ENCODE measurements around the gene WDR49. TPM values are rescaled to one million over a fixed set of nuclear protein-coding genes. Genes with fewer than 3 reads are reported as not detected.

WDR49 gene
- total RNA-seq, 2 experiments from 2014 or later, result 0.40 to 0.47 TPM

DNA sequence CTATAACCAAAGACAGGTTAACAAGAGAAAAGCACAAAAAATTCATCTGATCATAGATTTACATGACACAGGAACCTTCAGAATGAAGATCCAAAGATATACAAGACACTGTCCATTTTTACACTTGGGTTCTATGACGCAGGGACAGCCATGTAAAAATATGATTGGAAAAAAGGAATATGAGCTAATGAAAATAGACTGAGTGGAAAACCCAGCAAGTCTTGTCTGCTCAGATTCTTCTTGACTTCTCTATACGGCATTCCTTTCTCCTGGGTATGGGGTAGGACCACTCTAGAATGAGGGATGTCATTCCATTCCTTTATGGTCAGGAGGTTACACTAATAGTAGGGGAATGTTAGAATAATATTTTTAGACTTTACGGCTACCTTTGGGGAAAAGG, 46.9 kb downstream of the WDR49 start:
- Mint-ChIP-seq H3K4me1 (no peaks in the 10 kb centered on the region), H3K36me3 (ENCODE audit: low read depth) (no peaks in the 10 kb centered on the region), H3K27me3 (no peaks in the 10 kb centered on the region), H3K4me3 (no peak overlapping the region), H3K27ac (no peak overlapping the region), H3K9me3 (no peaks in the 10 kb centered on the region)
- DNase-seq, result no peak
- ChIA-PET POLR2A (no interaction called here), CTCF (no interaction called here)

DNA sequence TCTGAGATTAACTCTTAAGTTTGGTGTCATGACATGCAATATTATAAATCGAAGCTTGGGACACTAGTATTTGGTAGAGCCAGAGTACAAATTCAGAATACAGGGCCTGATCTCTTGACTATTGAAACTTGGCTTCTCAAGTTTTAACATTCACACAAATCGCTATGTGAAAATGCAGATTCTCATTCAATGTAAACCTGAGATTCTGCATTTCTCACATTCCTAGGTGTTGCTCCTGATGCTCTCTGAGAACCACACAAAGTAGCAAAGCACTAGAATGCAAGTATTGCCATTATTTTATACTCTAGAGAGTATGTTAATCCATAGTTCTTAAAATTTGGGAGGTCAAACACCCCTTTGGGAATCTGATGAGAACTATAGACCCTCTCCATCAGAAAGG, 47.9 kb downstream of the WDR49 start:
- Mint-ChIP-seq H3K36me3 (ENCODE audit: low read depth) (no peaks in the 10 kb centered on the region), H3K4me1 (no peaks in the 10 kb centered on the region), H3K27ac (no peak overlapping the region), H3K27me3 (no peaks in the 10 kb centered on the region), H3K9me3 (no peaks in the 10 kb centered on the region), H3K4me3 (no peak overlapping the region)
- POLR2A ChIA-PET, result no interaction called here
- no peak for DNase-seq
- CTCF ChIA-PET, result no interaction called here

DNA sequence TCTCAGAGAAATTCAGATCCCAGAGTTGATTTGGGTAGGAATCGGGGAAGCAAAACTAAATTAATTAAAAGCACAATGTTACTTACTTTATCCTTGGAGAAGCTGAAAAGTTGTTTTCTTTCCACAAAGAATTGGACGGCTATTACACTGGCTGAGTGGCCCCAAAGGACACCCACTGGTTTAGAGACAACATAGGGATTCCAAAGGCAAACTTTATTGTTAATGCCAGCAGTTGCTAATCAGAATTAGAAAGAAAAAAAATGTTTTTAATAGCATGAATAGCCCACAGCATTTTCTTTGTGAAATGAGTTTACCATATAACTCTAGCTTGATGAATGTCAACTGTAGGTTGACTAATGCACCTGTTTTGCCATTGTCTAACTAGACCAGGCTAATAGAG, 51.7 kb downstream of the WDR49 start:
- H3K27me3 Mint-ChIP-seq, result no peaks in the 10 kb centered on the region
- DNase-seq, result no peak
- no peaks in the 10 kb centered on the region for H3K4me1 Mint-ChIP-seq
- ChIA-PET POLR2A (no interaction called here), CTCF (interaction anchor here (1.0 kb wide), 1 partner anchor 15 kb away, joined by 3 read pairs; no protein-coding TSS in a partner anchor)
- no peaks in the 10 kb centered on the region for H3K36me3 Mint-ChIP-seq (ENCODE audit: low read depth)
- no peaks in the 10 kb centered on the region for H3K9me3 Mint-ChIP-seq
- no peak overlapping the region for H3K27ac Mint-ChIP-seq
- no peak overlapping the region for H3K4me3 Mint-ChIP-seq

DNA sequence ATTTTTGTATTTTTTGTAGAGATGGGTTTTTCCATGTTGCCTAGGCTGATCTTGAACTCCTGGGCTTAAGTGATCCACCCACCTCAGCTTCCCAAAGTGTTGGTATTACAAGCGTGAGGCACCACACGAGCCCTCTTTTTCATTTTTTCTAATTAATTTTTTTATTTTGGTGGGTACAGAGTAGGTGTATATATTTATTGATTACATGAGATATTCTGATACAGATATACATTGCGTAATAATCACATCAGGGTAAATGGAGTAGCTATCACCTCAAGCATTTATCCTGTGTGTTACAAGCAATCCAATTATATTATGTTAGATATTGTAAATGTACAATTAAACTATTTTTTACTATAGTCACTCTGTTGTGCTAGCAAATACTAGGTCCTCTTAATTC, 66.1 kb downstream of the WDR49 start:
- Mint-ChIP-seq H3K36me3 (ENCODE audit: low read depth) (no peaks in the 10 kb centered on the region), H3K4me3 (no peak overlapping the region)
- CTCF ChIA-PET, result interaction anchor here (1.8 kb wide), 1 partner anchor 15 kb away, joined by 3 read pairs; no protein-coding TSS in a partner anchor

DNA sequence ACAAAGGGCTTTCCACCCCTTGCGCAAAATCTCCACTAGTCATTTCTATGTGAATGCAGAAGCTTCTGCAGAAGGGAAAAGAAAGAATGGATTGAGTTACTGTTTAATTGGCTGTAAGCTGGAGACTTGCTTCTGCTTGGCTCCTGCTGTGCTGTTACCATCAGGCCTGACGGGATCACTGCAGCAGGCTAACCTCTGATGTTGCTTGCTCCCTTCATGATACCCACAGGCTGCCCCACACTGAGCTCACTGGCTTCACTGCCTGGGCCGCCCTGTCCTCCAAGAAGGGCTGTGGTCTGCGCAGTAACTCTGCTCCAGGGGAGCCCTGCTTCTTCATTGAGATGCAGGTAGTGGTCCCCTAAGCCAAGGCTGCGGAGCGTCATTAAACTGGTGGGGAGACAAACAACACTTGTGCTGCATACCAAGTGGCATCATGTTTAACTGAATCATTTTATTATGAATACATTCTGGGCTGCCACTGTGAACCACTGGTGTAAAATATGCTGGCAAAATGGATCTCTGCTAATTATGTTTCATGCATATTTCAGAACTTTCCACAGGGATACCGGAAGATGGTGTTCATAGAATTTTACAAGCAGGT, 78.6 kb downstream of the WDR49 start:
- POLR2A ChIA-PET, result no interaction called here
- no peak overlapping the region for H3K4me3 Mint-ChIP-seq
- H3K4me1 Mint-ChIP-seq, result no peaks in the 10 kb centered on the region
- H3K27ac Mint-ChIP-seq, result no peak overlapping the region
- DNase-seq, result no peak
- H3K9me3 Mint-ChIP-seq, result no peaks in the 10 kb centered on the region
- CTCF ChIA-PET, result no interaction called here
- H3K36me3 Mint-ChIP-seq (ENCODE audit: low read depth), result no peaks in the 10 kb centered on the region
- H3K27me3 Mint-ChIP-seq, result no peaks in the 10 kb centered on the region

More for the DNA sequence above, 66.1 kb downstream of the WDR49 start:
- POLR2A ChIA-PET, result no interaction called here
- Mint-ChIP-seq H3K9me3 (no peaks in the 10 kb centered on the region), H3K4me1 (no peaks in the 10 kb centered on the region), H3K27ac (no peak overlapping the region), H3K27me3 (peaks cover 2% of the 10 kb centered on the region)
- no peak for DNase-seq

DNA sequence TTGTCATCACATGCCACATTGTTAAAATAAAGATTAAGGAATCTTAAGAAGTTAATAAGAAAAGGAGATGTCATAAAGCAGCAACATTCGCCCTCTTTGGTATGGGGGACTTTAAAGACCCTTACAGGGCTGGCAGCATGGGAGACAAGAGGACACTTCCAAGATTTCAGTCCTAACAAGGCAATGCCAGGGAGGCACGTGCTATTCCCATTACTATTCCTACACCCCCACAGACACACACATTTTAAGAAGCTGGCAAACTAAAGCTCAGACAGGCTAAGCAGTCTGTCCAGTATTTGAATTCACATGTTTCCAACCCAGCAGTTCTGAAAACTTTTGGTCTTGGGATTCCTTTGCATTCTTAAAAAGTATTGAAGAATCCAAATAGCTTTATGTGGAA, 80.8 kb downstream of the WDR49 start:
- no peaks in the 10 kb centered on the region for H3K36me3 Mint-ChIP-seq (ENCODE audit: low read depth)
- H3K4me1 Mint-ChIP-seq, result no peaks in the 10 kb centered on the region
- H3K4me3 Mint-ChIP-seq, result no peak overlapping the region
- H3K27ac Mint-ChIP-seq, result no peak overlapping the region
- POLR2A ChIA-PET, result no interaction called here
- H3K9me3 Mint-ChIP-seq, result no peaks in the 10 kb centered on the region
- no peak for DNase-seq
- no peaks in the 10 kb centered on the region for H3K27me3 Mint-ChIP-seq
- CTCF ChIA-PET, result no interaction called here

DNA sequence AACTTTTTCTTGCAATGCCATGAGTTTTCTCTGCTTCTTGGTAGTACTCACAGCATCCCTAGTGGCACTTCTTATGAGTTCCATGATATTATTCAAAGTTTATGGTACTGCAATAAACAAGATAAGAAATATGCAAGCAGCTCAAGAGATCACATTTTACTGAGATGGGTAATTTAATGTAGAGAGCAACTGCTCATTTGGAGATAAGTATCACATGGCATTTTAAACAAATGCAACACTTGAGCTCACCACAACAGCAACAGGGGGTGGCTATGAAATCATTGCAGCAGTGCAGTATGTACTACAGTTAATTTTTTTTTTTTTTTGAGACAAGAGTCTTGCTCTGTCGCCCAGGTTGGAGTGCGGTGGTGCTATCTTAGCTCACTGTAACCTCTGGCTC, 85.1 kb downstream of the WDR49 start:
- DNase-seq, result no peak
- H3K4me3 Mint-ChIP-seq, result no peak overlapping the region
- H3K4me1 Mint-ChIP-seq, result no peaks in the 10 kb centered on the region
- CTCF ChIA-PET, result no interaction called here
- no peaks in the 10 kb centered on the region for H3K9me3 Mint-ChIP-seq
- H3K27me3 Mint-ChIP-seq, result no peaks in the 10 kb centered on the region
- no peaks in the 10 kb centered on the region for H3K36me3 Mint-ChIP-seq (ENCODE audit: low read depth)
- H3K27ac Mint-ChIP-seq, result no peak overlapping the region
- POLR2A ChIA-PET, result no interaction called here

DNA sequence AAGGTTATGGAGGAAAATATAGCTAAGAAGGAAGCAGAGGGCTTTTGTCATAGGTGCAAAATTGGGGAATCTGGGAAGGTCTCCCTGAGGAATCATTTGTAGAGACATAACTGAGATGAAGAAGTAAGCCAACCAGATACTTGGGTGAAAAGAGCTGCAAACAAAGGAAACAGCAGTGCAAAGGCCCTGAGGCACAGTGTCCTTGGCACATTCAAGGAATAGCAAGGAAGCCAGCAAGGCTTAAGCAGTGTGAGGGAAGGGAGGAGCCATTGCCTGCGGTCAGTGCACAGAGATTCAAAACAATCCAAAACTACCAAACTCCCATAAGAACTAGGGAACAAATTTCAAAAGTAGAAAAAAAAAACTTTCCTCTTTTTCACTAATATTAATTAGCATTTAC, 88.3 kb downstream of the WDR49 start:
- ChIA-PET CTCF (no interaction called here), POLR2A (no interaction called here)
- no peak for DNase-seq
- Mint-ChIP-seq H3K36me3 (ENCODE audit: low read depth) (no peaks in the 10 kb centered on the region), H3K4me3 (no peak overlapping the region), H3K27ac (no peak overlapping the region), H3K4me1 (no peaks in the 10 kb centered on the region), H3K9me3 (no peaks in the 10 kb centered on the region), H3K27me3 (no peaks in the 10 kb centered on the region)

DNA sequence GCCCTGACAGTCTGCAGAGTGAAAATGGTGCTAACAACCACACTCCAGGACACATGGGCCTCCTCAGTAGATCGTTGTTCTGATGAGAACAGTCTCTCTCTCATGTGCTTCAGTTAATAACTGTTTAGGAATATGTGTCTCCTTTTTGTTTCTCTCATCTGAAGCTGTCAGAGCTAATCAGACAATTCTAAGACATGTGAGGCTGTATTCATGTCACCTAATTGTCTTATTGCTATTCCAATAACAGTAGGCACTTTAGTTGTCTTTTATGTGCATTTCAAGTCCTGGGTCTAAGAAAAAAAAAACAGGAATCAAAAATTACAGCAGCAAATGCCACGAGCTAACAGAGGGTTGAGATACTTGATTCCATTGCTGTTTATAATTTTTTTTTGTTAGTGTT, 89.1 kb downstream of the WDR49 start:
- ChIA-PET POLR2A (no interaction called here), CTCF (no interaction called here)

DNA sequence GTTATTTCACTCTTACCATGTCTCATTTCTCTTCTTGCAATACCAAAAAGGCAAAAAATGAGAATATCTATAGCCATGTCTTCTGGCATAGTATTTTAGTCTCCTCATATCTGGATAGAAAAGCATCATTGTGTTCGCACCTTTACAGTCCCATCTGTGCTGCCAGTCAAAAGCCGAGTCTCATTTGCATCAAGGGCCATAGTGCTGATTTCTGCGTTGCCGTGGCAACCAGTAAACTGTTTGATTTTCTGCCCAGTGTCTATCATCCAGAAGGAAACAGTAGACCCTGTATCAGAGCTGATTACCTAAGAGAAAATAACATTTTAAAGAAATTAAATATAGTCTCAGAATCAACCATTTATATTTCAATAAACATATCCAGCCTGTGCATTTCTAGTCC, 93.8 kb downstream of the WDR49 start:
- ChIA-PET CTCF (no interaction called here), POLR2A (no interaction called here)
- no peak for DNase-seq
- H3K9me3 Mint-ChIP-seq, result no peaks in the 10 kb centered on the region
- no peak overlapping the region for H3K4me3 Mint-ChIP-seq
- H3K27ac Mint-ChIP-seq, result no peak overlapping the region
- H3K36me3 Mint-ChIP-seq (ENCODE audit: low read depth), result no peaks in the 10 kb centered on the region
- H3K4me1 Mint-ChIP-seq, result no peaks in the 10 kb centered on the region
- H3K27me3 Mint-ChIP-seq, result no peaks in the 10 kb centered on the region

More for the DNA sequence above, 89.1 kb downstream of the WDR49 start:
- H3K4me3 Mint-ChIP-seq, result no peak overlapping the region
- H3K4me1 Mint-ChIP-seq, result no peaks in the 10 kb centered on the region
- no peaks in the 10 kb centered on the region for H3K9me3 Mint-ChIP-seq
- no peak for DNase-seq
- no peaks in the 10 kb centered on the region for H3K27me3 Mint-ChIP-seq
- H3K27ac Mint-ChIP-seq, result no peak overlapping the region
- no peaks in the 10 kb centered on the region for H3K36me3 Mint-ChIP-seq (ENCODE audit: low read depth)

DNA sequence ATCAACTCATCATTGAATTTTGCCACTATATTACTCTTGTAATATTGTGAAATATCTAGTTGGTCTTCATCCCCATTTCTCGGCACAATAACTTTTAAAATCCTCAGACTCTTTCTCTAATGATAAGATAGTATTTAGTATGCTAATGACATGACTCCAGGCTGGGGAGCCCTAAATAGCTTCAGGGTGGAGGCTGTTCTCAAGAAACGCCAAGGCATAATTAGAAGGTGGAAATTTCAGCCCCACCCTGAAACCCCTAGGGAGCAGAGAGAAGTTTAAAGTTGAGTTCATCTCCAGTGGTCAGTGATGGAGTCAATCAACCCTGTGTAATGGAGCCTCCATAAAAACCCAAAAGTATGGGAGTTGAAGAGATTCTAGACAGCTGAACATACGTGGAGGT, 98.8 kb downstream of the WDR49 start:
- Mint-ChIP-seq H3K27ac (no peak overlapping the region), H3K27me3 (no peaks in the 10 kb centered on the region), H3K4me1 (no peaks in the 10 kb centered on the region), H3K4me3 (no peak overlapping the region), H3K9me3 (no peaks in the 10 kb centered on the region), H3K36me3 (ENCODE audit: low read depth) (no peaks in the 10 kb centered on the region)
- POLR2A ChIA-PET, result no interaction called here
- DNase-seq, result no peak
- CTCF ChIA-PET, result no interaction called here

DNA sequence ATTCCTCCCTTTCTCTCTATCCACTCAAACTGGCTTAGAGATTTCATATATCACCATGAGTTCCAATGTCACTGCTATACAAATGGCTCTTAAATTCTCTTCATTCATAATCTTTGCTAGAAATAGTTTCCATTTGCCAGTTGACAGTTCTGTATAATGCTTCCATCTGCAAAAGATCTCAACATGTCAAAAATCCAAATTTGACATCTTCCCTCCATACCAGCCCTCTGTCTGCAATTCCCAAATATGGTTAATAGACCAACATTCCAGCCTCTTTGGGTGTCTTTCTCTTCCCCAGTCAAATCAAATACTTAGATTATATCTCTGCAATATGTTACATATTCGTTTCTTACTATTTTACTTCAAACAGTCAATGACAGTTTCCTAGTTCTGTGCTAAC, 115.7 kb downstream of the WDR49 start:
- CTCF ChIA-PET, result no interaction called here
- POLR2A ChIA-PET, result no interaction called here
- no peak overlapping the region for H3K27ac Mint-ChIP-seq
- peaks cover 5% of the 10 kb centered on the region for H3K9me3 Mint-ChIP-seq
- no peaks in the 10 kb centered on the region for H3K36me3 Mint-ChIP-seq (ENCODE audit: low read depth)
- DNase-seq, result no peak
- H3K27me3 Mint-ChIP-seq, result no peaks in the 10 kb centered on the region
- H3K4me3 Mint-ChIP-seq, result no peak overlapping the region
- no peaks in the 10 kb centered on the region for H3K4me1 Mint-ChIP-seq

DNA sequence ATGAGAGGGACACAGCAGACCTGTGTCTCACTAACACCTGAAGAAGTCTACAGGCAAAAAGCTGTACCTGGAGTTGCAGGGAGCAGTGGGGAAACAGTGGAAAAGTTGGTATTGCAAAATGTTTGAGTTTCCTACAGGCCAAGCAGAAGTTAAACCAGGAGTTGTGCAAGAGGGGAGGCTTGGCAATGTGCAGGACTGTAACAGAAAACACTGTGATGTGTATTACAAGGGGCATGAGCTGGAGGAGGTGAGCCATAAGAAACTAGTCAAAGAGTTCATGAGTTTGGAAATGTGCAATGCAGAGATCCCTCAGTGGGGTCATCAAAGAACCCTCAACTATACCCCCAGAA, 132.8 kb downstream of the WDR49 start:
- CTCF ChIA-PET, result no interaction called here
- no peaks in the 10 kb centered on the region for H3K36me3 Mint-ChIP-seq (ENCODE audit: low read depth)
- POLR2A ChIA-PET, result no interaction called here
- no peak for DNase-seq
- no peak overlapping the region for H3K4me3 Mint-ChIP-seq
- no peaks in the 10 kb centered on the region for H3K9me3 Mint-ChIP-seq
- no peak overlapping the region for H3K27ac Mint-ChIP-seq
- H3K27me3 Mint-ChIP-seq, result no peaks in the 10 kb centered on the region
- H3K4me1 Mint-ChIP-seq, result no peaks in the 10 kb centered on the region

DNA sequence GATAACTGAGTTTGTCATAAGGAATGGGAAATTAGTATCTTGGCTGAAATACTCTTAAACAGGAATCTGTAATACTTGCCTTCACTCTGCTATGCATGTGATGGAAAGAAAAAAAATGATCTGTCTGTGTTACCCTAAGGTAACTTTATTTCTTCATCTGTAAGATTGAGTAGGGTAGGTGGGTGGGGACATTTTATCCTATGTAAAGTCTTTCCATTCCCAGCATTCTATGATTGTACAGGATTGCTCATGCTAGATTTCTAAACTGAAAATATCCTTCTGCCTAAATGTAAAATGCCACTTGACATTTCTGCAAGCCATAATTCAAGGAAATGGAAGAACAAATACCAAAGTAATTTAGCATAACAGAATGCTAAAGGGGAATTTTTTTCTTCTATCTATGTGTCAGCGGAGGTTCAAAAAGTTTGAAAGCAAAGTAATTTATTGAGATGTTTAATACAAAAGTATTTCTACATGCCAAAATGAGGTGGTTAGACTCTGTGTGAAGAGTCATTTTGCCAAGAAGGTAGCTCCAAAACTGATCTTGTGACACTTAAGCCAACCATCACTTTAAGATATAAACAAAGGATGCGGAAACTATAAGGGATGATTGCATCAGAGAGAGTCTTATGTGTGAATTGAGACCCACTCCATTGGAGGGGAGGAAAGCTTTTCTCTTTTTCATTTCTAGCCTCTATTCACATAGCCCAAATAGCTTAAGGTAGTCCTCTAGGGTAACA, 133.3 kb downstream of the WDR49 start:
- DNase-seq, result no peak
- no peaks in the 10 kb centered on the region for H3K9me3 Mint-ChIP-seq
- H3K27me3 Mint-ChIP-seq, result no peaks in the 10 kb centered on the region
- no peak overlapping the region for H3K27ac Mint-ChIP-seq
- no peak overlapping the region for H3K4me3 Mint-ChIP-seq
- H3K36me3 Mint-ChIP-seq (ENCODE audit: low read depth), result no peaks in the 10 kb centered on the region
- POLR2A ChIA-PET, result no interaction called here
- H3K4me1 Mint-ChIP-seq, result no peaks in the 10 kb centered on the region
- CTCF ChIA-PET, result no interaction called here

All from activated CD4-positive, alpha-beta T cell treated with anti-CD3 and anti-CD28 coated beads, Interleukin-2, amount 10 ng/mL, durations not matched to agents 7 days and 5 days (primary cell).